ENCODE measurements around the gene DUSP7.
A peak's percentile ranks its signal among the peaks of the same experiment; 100 is the strongest.

- TF ChIP-seq CTCF (IDR thresholded peaks at IDR 0.05), result peak; percentile 39
- TF ChIP-seq EZH2 (IDR thresholded peaks at IDR 0.05), result no peak
- no peak for TF ChIP-seq EZH2phosphoT487 (IDR thresholded peaks at IDR 0.05)
Observed at GRCh38 chr3:52044869-52045619, 11.3 kb downstream of the DUSP7 start.
